RWPE1 (cell line): ENCODE results near the gene YARS1.

Source experiments
- CTCF ChIA-PET: fragments of 350-600 bp; sonication (Branson Sonifier 250); formaldehyde crosslinking; extraction: SDS; loops from one replicate; lab custom pipeline; 2021; lab: Yijun Ruan, JAX
- POLR2A ChIA-PET: fragments of 400-600 bp; formaldehyde crosslinking; extraction: SDS; loops from one replicate; lab custom pipeline; 2020; ENCODE audit warnings: antibody characterized with exemption; ENCODE audit not compliant: low non-redundant PET; lab: Yijun Ruan, JAX
- DNase-seq: peaks from one replicate; pipeline ENCODE4 v3.0.0; 2012; ENCODE audit warnings: low spot score
- H3K27ac ChIP-seq: fragments of 450-650 bp; 2 replicates; pipeline ENCODE4 v1.5.1; 2017
- TF ChIP-seq, protein P1 (sequence below): fragments of 450-650 bp; conservative IDR thresholded peaks from 2 replicates; pipeline ENCODE4 v1.5.1; 2017; ENCODE audit warnings: low read depth, mild to moderate bottlenecking

The YARS1 gene

DNA sequence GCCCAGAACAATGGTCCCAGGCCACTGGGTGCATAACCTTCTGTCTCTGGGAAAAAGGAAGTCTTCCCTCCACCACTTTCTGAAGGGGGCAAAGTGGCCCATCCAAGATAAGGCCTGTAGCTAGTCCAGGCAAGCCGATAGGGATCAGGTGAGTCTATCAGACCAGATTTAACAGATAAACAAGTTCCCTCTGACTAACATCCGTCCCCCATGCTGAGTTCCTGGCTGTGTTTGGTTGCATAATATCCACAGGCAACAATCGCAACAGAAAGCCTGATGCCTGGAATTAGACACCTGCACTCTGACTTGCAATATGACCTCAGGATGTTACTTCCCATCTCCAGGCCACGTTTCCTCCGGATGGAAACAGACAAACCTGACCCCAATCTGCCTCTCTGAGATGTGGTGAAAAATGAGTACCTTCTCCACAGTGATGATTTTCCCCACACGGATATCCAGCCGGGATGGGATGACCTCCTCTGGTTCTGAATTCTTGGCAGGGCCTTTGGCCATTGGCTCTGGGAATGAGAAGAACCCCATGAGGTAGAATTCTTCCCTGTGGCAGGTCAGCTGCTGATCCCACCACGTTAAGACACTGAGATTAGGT is 36.4 kb downstream of the YARS1 start:
- peak; percentile 48 for DNase-seq
- TF ChIP-seq, protein P1, sequence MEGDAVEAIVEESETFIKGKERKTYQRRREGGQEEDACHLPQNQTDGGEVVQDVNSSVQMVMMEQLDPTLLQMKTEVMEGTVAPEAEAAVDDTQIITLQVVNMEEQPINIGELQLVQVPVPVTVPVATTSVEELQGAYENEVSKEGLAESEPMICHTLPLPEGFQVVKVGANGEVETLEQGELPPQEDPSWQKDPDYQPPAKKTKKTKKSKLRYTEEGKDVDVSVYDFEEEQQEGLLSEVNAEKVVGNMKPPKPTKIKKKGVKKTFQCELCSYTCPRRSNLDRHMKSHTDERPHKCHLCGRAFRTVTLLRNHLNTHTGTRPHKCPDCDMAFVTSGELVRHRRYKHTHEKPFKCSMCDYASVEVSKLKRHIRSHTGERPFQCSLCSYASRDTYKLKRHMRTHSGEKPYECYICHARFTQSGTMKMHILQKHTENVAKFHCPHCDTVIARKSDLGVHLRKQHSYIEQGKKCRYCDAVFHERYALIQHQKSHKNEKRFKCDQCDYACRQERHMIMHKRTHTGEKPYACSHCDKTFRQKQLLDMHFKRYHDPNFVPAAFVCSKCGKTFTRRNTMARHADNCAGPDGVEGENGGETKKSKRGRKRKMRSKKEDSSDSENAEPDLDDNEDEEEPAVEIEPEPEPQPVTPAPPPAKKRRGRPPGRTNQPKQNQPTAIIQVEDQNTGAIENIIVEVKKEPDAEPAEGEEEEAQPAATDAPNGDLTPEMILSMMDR: no peak
- H3K27ac ChIP-seq: peak overlapping the region; percentile 50
- ChIA-PET CTCF (interaction anchor here (0.6 kb wide), 1 partner anchor 27 kb away, joined by 4 read pairs; no protein-coding TSS in a partner anchor), POLR2A (no interaction called here)

DNA sequence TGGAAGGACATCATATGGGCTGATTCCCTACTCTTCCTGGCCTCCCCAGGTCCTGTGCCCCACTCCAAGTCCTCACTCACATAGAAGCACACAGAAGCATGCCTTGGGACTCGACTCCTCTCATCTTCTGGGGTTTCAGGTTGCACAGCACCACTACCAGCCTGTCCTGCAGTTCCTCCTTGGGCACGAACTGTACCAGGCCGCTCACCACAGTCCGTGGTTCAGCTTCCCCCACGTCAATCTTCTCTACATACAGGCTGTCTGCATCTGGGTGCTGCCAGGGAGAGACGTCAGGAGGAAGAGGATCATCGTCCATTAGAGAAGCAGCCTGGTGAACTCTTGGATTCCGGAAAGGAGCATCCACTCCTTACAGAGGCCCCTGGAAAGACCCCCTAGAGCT is 37.2 kb downstream of the YARS1 start:
- DNase-seq: no peak
- ChIA-PET CTCF (interaction anchor here (0.6 kb wide), 1 partner anchor 27 kb away, joined by 4 read pairs; no protein-coding TSS in a partner anchor), POLR2A (no interaction called here)
- TF ChIP-seq, protein P1: no peak
- peak overlapping the region; percentile 50 for H3K27ac ChIP-seq

- POLR2A ChIA-PET: no interaction called here
- CTCF ChIA-PET: interaction anchor here (0.6 to 3.9 kb wide), 2 partner anchors 8 to 67 kb away, joined by 3 to 16 read pairs; no protein-coding TSS in a partner anchor
- H3K27ac ChIP-seq: peak overlapping the region; percentile 31
- TF ChIP-seq, protein P1: no peak
- DNase-seq: no peak
These were observed 37.9 kb downstream of the YARS1 start for GRCh38 chr1:32779242-32779641.

DNA sequence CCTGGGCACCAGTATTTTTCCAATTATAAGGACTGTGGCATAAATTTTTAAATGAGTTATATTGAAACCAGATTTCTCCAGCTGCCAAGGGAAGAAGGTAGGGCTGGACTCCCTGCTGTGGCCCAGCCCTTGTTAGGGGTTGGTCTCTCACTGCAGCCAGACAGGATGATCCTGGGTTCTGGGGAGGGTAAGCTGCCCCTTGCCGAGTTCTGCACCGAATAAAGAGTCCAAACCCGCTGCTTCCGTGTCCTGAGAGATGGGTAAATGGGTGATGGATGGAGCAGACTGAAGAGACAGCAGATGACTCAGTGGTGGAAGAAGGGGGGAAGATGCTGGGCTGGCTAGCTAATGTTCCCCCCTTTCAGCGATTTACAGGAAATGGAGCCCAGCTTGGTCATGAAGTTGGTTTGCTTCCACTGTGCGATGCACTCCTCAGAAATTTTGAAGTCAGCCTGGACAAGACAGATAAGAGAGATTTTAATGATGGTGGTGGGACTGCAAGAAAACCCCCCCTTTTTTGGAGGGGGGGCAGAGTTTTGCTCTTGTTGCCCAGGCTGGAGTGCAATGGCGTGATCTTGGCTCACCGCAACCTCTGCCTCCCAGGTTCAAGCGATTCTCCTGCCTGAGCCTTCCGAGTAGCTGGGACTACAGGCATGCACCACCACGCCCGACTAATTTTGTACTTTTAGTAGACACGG is 41.4 kb downstream of the YARS1 start:
- no peak for DNase-seq
- CTCF ChIA-PET: interaction anchor here (3.9 to 8.4 kb wide), 2 partner anchors 63 to 64 kb away, joined by 16 to 132 read pairs; no protein-coding TSS in a partner anchor
- peak overlapping the region; percentile 100 for H3K27ac ChIP-seq
- TF ChIP-seq, protein P1: no peak
- POLR2A ChIA-PET: interaction anchor here (0.5 to 0.6 kb wide), 2 partner anchors 14 to 687 kb away, joined by 4 to 7 read pairs; no protein-coding TSS in a partner anchor

DNA sequence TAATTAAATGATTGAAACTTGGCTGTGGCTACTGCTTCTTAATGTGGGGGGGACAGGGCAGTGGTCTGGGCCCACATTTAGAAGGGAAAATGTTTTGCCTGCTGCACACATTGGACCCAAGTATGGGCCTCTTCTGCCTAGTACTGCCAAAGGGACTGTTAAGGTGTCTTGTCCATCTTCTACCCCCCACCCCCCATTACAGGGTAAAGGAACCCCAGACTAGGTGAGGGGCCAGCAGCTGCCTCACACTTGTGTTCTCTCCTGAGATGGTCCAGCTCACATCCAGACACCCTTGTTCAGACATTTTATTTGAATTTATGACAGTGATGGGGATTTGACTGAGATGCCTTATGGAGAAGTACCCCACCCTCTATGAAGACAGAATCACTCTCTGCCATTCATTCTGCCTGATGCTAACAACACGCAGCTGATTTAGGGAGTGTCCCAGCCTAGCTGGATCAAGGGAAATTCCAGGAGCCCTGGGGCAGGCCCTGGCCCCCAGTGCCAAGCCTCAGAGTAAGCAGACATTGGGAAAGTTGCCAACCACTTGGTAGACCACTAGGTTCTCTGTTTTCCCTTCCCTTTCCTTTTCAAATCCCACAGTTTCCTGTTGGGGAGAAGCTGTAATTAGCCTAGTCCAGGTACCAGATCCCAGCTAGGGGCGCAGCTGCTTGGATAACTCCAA is 42.1 kb downstream of the YARS1 start:
- TF ChIP-seq, protein P1: no peak

DNA sequence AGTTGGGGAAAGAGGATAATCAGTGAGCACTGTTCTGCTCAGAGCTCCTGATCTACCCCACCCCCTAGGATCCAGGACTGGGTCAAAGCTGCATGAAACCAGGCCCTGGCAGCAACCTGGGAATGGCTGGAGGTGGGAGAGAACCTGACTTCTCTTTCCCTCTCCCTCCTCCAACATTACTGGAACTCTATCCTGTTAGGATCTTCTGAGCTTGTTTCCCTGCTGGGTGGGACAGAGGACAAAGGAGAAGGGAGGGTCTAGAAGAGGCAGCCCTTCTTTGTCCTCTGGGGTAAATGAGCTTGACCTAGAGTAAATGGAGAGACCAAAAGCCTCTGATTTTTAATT is 42.7 kb downstream of the YARS1 start:
- DNase-seq: no peak
- ChIA-PET POLR2A (interaction anchor here (0.6 kb wide), 1 partner anchor 12 kb away, joined by 5 read pairs; no protein-coding TSS in a partner anchor), CTCF (interaction anchor here (0.7 to 8.4 kb wide), 4 partner anchors 32 to 71 kb away, joined by 3 to 132 read pairs (median 10); partner anchors contain the start of gene SYNC)
- peak overlapping the region; percentile 100 for H3K27ac ChIP-seq
- TF ChIP-seq, protein P1: no peak

More for the DNA sequence above, 42.1 kb downstream of the YARS1 start:
- H3K27ac ChIP-seq: peak overlapping the region; percentile 100
- no peak for DNase-seq
- ChIA-PET POLR2A (interaction anchor here (0.5 to 0.6 kb wide), 3 partner anchors 13 to 686 kb away, joined by 4 to 7 read pairs (median 5); no protein-coding TSS in a partner anchor), CTCF (interaction anchor here (1.8 to 8.4 kb wide), 2 partner anchors 63 to 69 kb away, joined by 9 to 132 read pairs; no protein-coding TSS in a partner anchor)
